GM23248 (cell line): ENCODE measurements around the gene COL18A1.

Source experiments
- EZH2 ChIP-seq: fragments of 200-600 bp; sonication (generic); IDR thresholded peaks from 2 replicates; pipeline ENCODE4 v1.6.1; 2018; ENCODE audit warnings: antibody characterized with exemption, mild to moderate bottlenecking; ENCODE audit not compliant: insufficient read depth, poor library complexity, severe bottlenecking
- EZH2phosphoT487 ChIP-seq: fragments of 200-600 bp; sonication (generic); IDR thresholded peaks from 2 replicates; pipeline ENCODE4 v1.6.1; 2018; ENCODE audit warnings: antibody characterized with exemption, moderate library complexity, mild to moderate bottlenecking, low read depth; ENCODE audit not compliant: insufficient read depth

DNA sequence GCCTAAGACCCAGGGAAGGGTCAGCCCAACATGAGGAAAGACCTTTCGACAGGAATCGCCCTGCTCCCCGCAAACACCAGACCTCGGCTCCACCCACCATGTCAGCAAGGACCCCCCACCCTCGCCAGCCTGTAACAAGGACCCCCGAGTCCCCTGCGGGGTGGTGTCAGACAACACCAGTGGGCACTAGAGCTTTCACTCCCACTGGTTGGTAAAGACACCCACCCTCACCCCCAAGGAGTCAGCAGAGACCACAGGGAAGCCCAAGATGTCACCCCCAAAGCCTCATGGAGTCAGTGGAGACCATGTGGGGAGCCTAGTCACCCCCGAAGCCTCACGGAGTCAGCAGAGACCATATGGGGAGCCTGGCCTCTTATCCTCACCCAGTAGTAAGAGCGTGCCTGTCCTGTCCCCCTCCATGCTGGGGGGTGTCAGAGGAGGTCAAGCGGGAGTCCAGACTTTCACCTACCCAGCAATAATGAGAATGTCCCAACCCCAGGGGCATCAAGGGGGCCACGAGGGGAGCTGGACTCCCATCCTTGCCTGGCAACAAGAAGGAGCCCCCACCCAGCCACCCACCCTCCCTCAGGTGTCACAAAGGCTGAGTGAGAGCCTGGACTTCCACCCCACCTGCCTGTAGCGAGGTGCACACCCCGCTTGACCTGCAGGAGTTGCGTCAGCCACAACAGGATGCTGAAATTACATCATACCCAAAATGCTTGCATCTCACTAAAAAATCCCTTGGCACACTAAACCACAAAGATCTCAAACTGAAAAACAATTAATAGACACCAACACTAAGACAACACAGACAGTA, 112.5 kb downstream of the COL18A1 start:
- no peak for TF ChIP-seq EZH2
- no peak for TF ChIP-seq EZH2phosphoT487
